Measurements from ENCODE around the gene RSL1D1.
"Not testable (repeated sequence)": the region's sequence is repeated elsewhere in the genome, so short reads cannot be mapped to it uniquely, and the experiment has no call there.

RSL1D1 gene

GRCh38 chr16:11796227-11797165, 54.8 kb downstream of the RSL1D1 start:
- no peak for FAIRE-seq

- FAIRE-seq: no peak
Measured at GRCh38 chr16:11795887-11796226, 55.5 kb downstream of the RSL1D1 start.

GRCh38 chr16:11794996-11795886, 56.1 kb downstream of the RSL1D1 start:
- FAIRE-seq: no peak

- no peak for FAIRE-seq
Measured at GRCh38 chr16:11794447-11794846, 56.9 kb downstream of the RSL1D1 start.

- FAIRE-seq: no peak
Measured at GRCh38 chr16:11793840-11794239, 57.5 kb downstream of the RSL1D1 start.

- no peak for FAIRE-seq
Measured at GRCh38 chr16:11792410-11793241, 58.7 kb downstream of the RSL1D1 start.

GRCh38 chr16:11791144-11791828, 60.1 kb downstream of the RSL1D1 start:
- no peak for FAIRE-seq

GRCh38 chr16:11788914-11789313, 62.4 kb downstream of the RSL1D1 start:
- FAIRE-seq: no peak

- FAIRE-seq: not testable (repeated sequence)
Measured at GRCh38 chr16:11784980-11785599, 66.3 kb downstream of the RSL1D1 start.

GRCh38 chr16:11784381-11784780, 67.0 kb downstream of the RSL1D1 start:
- FAIRE-seq: not testable (repeated sequence)

GRCh38 chr16:11784038-11784369, 67.3 kb downstream of the RSL1D1 start:
- no peak for FAIRE-seq
